Measurements from ENCODE around the gene EML4. TPM values are rescaled to one million over a fixed set of nuclear protein-coding genes. Genes with fewer than 3 reads are reported as not detected.

The EML4 gene
- total and polyA plus RNA-seq, 9 of the 15 experiments (the other 6 are each of a cell fraction or from before 2014, with no cell fraction given): 14.7 to 48.3 (median 36.5) TPM

DNA sequence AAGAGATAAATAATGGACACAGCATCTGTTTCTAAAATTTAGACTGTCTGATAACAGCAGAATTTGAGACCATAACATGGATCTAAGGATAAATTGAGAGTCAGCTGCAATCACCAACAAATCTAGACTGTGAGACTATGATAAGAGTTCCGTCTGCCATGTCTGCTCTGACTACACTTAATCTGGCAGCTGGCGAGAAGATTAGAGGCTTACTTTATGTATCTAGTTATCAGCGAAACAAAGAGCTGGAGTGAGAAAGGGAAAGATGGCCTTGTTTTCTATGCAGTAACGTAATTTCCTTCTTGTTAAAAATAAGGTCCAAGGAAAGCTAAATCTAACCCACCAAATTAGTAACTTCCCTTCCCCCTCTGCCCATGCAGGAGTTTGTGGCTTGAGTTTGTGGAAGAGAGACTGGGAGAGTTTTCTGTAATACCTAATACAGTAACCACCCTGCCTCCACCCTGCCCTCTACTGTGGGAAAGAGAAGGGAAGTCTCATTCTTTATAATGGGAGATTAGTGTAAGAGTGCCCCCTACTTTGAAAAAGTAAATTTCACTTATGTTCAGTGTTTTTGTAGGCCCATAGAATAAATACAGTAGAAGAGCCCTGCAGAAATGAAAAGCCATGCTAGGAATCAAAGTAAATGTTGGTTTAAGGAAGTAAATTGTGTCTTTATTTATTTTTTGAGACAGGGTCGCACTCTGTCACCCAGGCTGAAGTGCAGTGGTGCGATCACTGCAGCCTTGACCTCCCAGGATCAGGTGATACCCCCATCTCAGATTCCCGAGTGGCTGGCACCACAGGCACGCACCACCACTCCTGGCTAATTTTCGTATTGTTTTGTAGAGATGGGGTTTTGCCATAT is 27.5 kb downstream of the EML4 start (continued):
- TF ChIP-seq ZBTB17 (CRISPR knock-in tag; IDR thresholded peaks at IDR 0.05): 0 out of 2 replicates have a peak, but pooled peaks have one; percentile 38
- TF ChIP-seq ZNF316 (IDR thresholded peaks at IDR 0.05): no peak
- no peak for TF ChIP-seq RBM15 (IDR thresholded peaks at IDR 0.05; ENCODE audit: insufficient read depth, low read length)
- TF ChIP-seq PHF8 (IDR thresholded peaks at IDR 0.05; ENCODE audit: borderline replicate concordance, low read length): no peak
- TF ChIP-seq HDAC2 (IDR thresholded peaks at IDR 0.05): peak; percentile 49; the same call in 1 of the 2 replicates
- TF ChIP-seq SMAD1 (IDR thresholded peaks at IDR 0.05; ENCODE audit: low read depth, low read length, partially characterized antibody): no peak
- no peak for TF ChIP-seq SIN3A (IDR thresholded peaks at IDR 0.05; ENCODE audit: borderline replicate concordance in 2 of 2, control insufficient read depth in 1 of 2, low read depth in 2 of 2, low read length in 2 of 2)
- no peak for TF ChIP-seq XRCC3 (IDR thresholded peaks at IDR 0.05)
- TF ChIP-seq ELF2 (CRISPR knock-in tag; IDR thresholded peaks at IDR 0.05): no peak; the same call in 1 of the 2 replicates
- no peak for TF ChIP-seq ESRRB (CRISPR knock-in tag; IDR thresholded peaks at IDR 0.05; ENCODE audit: borderline replicate concordance)
- no peak for TF ChIP-seq ADNP (tag; IDR thresholded peaks at IDR 0.05)
- no peak for TF ChIP-seq ZBTB7A (IDR thresholded peaks at IDR 0.05; ENCODE audit: borderline replicate concordance, control insufficient read depth, low read depth, low read length)
- TF ChIP-seq CAMTA2 (CRISPR knock-in tag; conservative IDR thresholded peaks at IDR 0.05): no peak
- TF ChIP-seq ZSCAN32 (CRISPR knock-in tag; IDR thresholded peaks at IDR 0.05): no peak
- peak; percentile 84 for TF ChIP-seq HDAC3 (IDR thresholded peaks at IDR 0.05; ENCODE audit: borderline replicate concordance, partially characterized antibody)
- no peak for TF ChIP-seq ZNF174 (CRISPR knock-in tag; IDR thresholded peaks at IDR 0.05)
- peak; percentile 93 for TF ChIP-seq NCOR1 (IDR thresholded peaks at IDR 0.05)
- no peak for TF ChIP-seq ZNF407 (IDR thresholded peaks at IDR 0.05; ENCODE audit: low read depth)
- TF ChIP-seq ZNF830 (CRISPR knock-in tag; IDR thresholded peaks at IDR 0.05): no peak
- no peak for TF ChIP-seq ZC3H8 (IDR thresholded peaks at IDR 0.05)
- TF ChIP-seq NRF1 (conservative IDR thresholded peaks at IDR 0.05 in 1 of 2, IDR thresholded peaks at IDR 0.05 in 1 of 2): no peak
